Pancreas (tissue), 10 donors: ENCODE measurements around the gene MKRN1. TPM values are rescaled to one million over a fixed set of nuclear protein-coding genes. Genes with fewer than 3 reads are reported as not detected.

Experiments
- ATAC-seq, 4 donors: fragments of 200-7000 bp; cut with Tn5 transposase; one replicate each; pipeline versions ENCODE4 v1.8.0 to v1.9.1; 2020; ENCODE audit warnings: mild to moderate bottlenecking in 4 of 4, moderate library complexity in 4 of 4
- DNase-seq, 6 donors: peaks; one replicate each; pipeline ENCODE4 v3.0.0-alpha.2; 2020
- FAIRE-seq: peaks from 2 replicates; lab custom pipeline; 2012; peaks lifted over from hg19 to GRCh38; lab: Jason Lieb, UNC
- H3K27ac ChIP-seq, 4 donors: fragments of 200-600 bp; sonication (generic); 1 replicate in 3 of 4; 2 replicates in 1 of 4; pipeline versions ENCODE4 v1.5.0 to v1.8.0; 2020
- H3K27me3 ChIP-seq, 4 donors: fragments of 200-600 bp; one replicate each; pipeline ENCODE4 v1.8.0; 2021
- H3K36me3 ChIP-seq, 3 donors: fragments of 200-600 bp; sonication (generic) in 1 of 3; one replicate each; pipeline versions ENCODE4 v1.5.0 to v1.8.0; 2020 to 2021
- H3K4me1 ChIP-seq, 3 donors: fragments of 200-600 bp; one replicate each; pipeline ENCODE4 v1.8.0; 2021
- H3K4me3 ChIP-seq, 4 donors: fragments of 200-600 bp; sonication (generic) in 2 of 4; one replicate each; pipeline versions ENCODE4 v1.5.0 to v1.8.0; 2020 to 2021
- H3K9me3 ChIP-seq, 4 donors: fragments of 200-600 bp; one replicate each; pipeline ENCODE4 v1.8.0; 2021
- CTCF ChIP-seq, 4 donors: fragments of 200-600 bp; sonication (generic) in 3 of 4; IDR thresholded peaks; one replicate each; pipeline versions ENCODE4 v1.5.0 to v1.8.0; 2021; ENCODE audit warnings: antibody characterized with exemption in 4 of 4
- WGBS, 2 donors: extraction: QIAGEN DNeasy Blood & Tissue Kit; methylation state at CpG; one replicate each; pipeline ENCODE4 v1.1.7; 2013; 5-methylcytosine and 5-hydroxymethylcytosine counted together
- intact Hi-C, 3 donors: fragments of 100-400 bp; cut with DNase I; formaldehyde crosslinking; loops; one replicate each; pipeline versions ENCODE4 v1.11.1 to v1.14.2; 2022
- polyA plus RNA-seq, 2 donors: library from polyadenylated mRNA; stranded (reverse); fragments of 200-250 nt; gene quantifications; one replicate each; pipeline ENCODE4 v1.2.3, GENCODE V29; 2013
- total RNA-seq, 6 donors: library from RNA; stranded (reverse); fragmentation: NEBNext Ultra II Directional in 4 of 6; extraction: Animal tissue kit (Norgen Biotek cat#: 25700) in 4 of 6; gene quantifications; one replicate each; pipeline versions ENCODE4 v1.2.1 to v1.2.4, GENCODE V29; 2021 to 2023
- donor health status: healthy with polysubstance abuse.
- donor health status: DM: no; HTN: no; CAD: no; lungs with moderate emphysema.
- donor health status: DM: no; HTN: no; CAD: no.
- donor health status: control.
- donor health status: control.
- donor health status: Bipolar disorder and iron deficiency.
- donor health status: DM: yes; HTN: yes; CAD: no.
- donor health status: DM: no; HTN: no; CAD: no.
- donor health status: DM: no; HTN: no; CAD: no.
- donor health status: DM: yes; HTN: yes; CAD: no.

Gene MKRN1
- total and polyA plus RNA-seq, 8 donors, result 26.5 to 65.8 (median 60.2) TPM

GRCh38 chr7:140451716-140452115 is 27.6 kb downstream of the MKRN1 start:
- DNase-seq, result no peak
- H3K4me1 ChIP-seq, result peaks cover 0 to 10% (median 0%) of the 10 kb centered on the region in 3 donors
- FAIRE-seq, result no peak
- H3K9me3 ChIP-seq, result no peaks in the 10 kb centered on the region
- peaks cover 0 to 28% (median 4%) of the 10 kb centered on the region in 3 donors for H3K36me3 ChIP-seq
- H3K27me3 ChIP-seq, result no peaks in the 10 kb centered on the region
- no peak overlapping the region for H3K27ac ChIP-seq
- no peak for ATAC-seq
- H3K4me3 ChIP-seq, result no peak overlapping the region
- no peak for TF ChIP-seq CTCF (IDR thresholded peaks at IDR 0.05)
- intact Hi-C loops, result no loop called here
- WGBS, 2 donors, result 67 to 84% methylated on average over 1 of the region's 1 CpG

- H3K36me3 ChIP-seq, result peaks cover 0 to 5% (median 0%) of the 10 kb centered on the region in 3 donors
- whole genome bisulfite sequencing, 2 donors, result 85 to 89% methylated on average over 4 of the region's 4 CpGs
- H3K27me3 ChIP-seq, result no peaks in the 10 kb centered on the region
- FAIRE-seq (no peak), ATAC-seq (no peak), DNase-seq (no peak)
- H3K4me1 ChIP-seq, result peaks cover 0 to 5% (median 0%) of the 10 kb centered on the region in 3 donors
- H3K27ac ChIP-seq, result no peak overlapping the region
- intact Hi-C loops, result no loop called here
- no peaks in the 10 kb centered on the region for H3K9me3 ChIP-seq
- no peak overlapping the region for H3K4me3 ChIP-seq
- no peak for TF ChIP-seq CTCF (IDR thresholded peaks at IDR 0.05)
Observed at GRCh38 chr7:140448781-140449480, 30.4 kb downstream of the MKRN1 start.

- Histone ChIP-seq H3K9me3 (no peaks in the 10 kb centered on the region), H3K27me3 (no peaks in the 10 kb centered on the region), H3K4me1 (no peaks in the 10 kb centered on the region), H3K36me3 (no peaks in the 10 kb centered on the region), H3K4me3 (no peak overlapping the region), H3K27ac (no peak overlapping the region)
- TF ChIP-seq CTCF (IDR thresholded peaks at IDR 0.05), result no peak
- DNase-seq, result no peak
- intact Hi-C loops, result no loop called here
- WGBS, 2 donors, result 93% methylated on average over 7 of the region's 7 CpGs
- ATAC-seq, result no peak
- no peak for FAIRE-seq
Observed at GRCh38 chr7:140447841-140448240, 31.5 kb downstream of the MKRN1 start.

- no peaks in the 10 kb centered on the region for H3K4me1 ChIP-seq
- 96 to 97% methylated on average over 11 of the region's 11 CpGs for WGBS, 2 donors
- intact Hi-C loops, result no loop called here
- H3K36me3 ChIP-seq, result no peaks in the 10 kb centered on the region
- no peak for TF ChIP-seq CTCF (IDR thresholded peaks at IDR 0.05)
- no peak overlapping the region for H3K4me3 ChIP-seq
- FAIRE-seq, result no peak
- no peaks in the 10 kb centered on the region for H3K27me3 ChIP-seq
- no peaks in the 10 kb centered on the region for H3K9me3 ChIP-seq
- H3K27ac ChIP-seq, result no peak overlapping the region
- no peak for DNase-seq
- ATAC-seq, result no peak
Observed at GRCh38 chr7:140446467-140446866, 32.8 kb downstream of the MKRN1 start.

GRCh38 chr7:140441519-140441918 is 37.8 kb downstream of the MKRN1 start:
- WGBS, 2 donors, result 84% methylated on average over 2 of the region's 2 CpGs
- FAIRE-seq, result no peak
- intact Hi-C loops, result no loop called here
- Histone ChIP-seq H3K4me3 (no peak overlapping the region), H3K27ac (no peak overlapping the region), H3K36me3 (no peaks in the 10 kb centered on the region), H3K9me3 (no peaks in the 10 kb centered on the region), H3K4me1 (no peaks in the 10 kb centered on the region), H3K27me3 (no peaks in the 10 kb centered on the region)
- no peak for TF ChIP-seq CTCF (IDR thresholded peaks at IDR 0.05)
- no peak for DNase-seq
- no peak for ATAC-seq
